Karpas-422 (cell line): ENCODE results near the gene BIN2. TPM values are rescaled to one million over a fixed set of nuclear protein-coding genes. Genes with fewer than 3 reads are reported as not detected.

ENCODE experiments used
- DNase-seq: peaks from one replicate; pipeline ENCODE4 v3.0.0-alpha.2; 2015
- H2AFZ ChIP-seq: fragments of 200-600 bp; sonication (generic); 2 replicates; pipeline ENCODE4 v1.6.1; 2014; ENCODE audit warnings: antibody characterized with exemption, low read length, mixed read lengths
- H3K27ac ChIP-seq: fragments of 200-600 bp; sonication (generic); 2 replicates; pipeline ENCODE4 v1.5.1; 2014; ENCODE audit warnings: mild to moderate bottlenecking, low read length, moderate library complexity
- H3K27me3 ChIP-seq: fragments of 200-600 bp; sonication (generic); 2 replicates; pipeline ENCODE4 v1.6.1; 2014; ENCODE audit warnings: low read length, mixed read lengths
- H3K36me3 ChIP-seq: fragments of 200-600 bp; sonication (generic); 2 replicates; pipeline ENCODE4 v1.6.1; 2014; ENCODE audit warnings: low read length, mixed read lengths; ENCODE audit not compliant: insufficient read depth
- H3K4me1 ChIP-seq: fragments of 200-600 bp; sonication (generic); 2 replicates; pipeline ENCODE4 v1.6.1; 2014; ENCODE audit warnings: mild to moderate bottlenecking, low read length, mixed read lengths
- H3K4me2 ChIP-seq: fragments of 200-600 bp; sonication (generic); 2 replicates; pipeline ENCODE4 v1.6.1; 2014; ENCODE audit warnings: low read length, low read depth, mild to moderate bottlenecking; ENCODE audit not compliant: poor library complexity, severe bottlenecking
- H3K4me3 ChIP-seq: fragments of 200-600 bp; sonication (generic); 2 replicates; pipeline ENCODE4 v1.5.1; 2014; ENCODE audit warnings: mild to moderate bottlenecking, antibody characterized with exemption, low read length, mixed read lengths
- H3K79me2 ChIP-seq: fragments of 200-600 bp; sonication (generic); 2 replicates; pipeline ENCODE4 v1.6.1; 2014; ENCODE audit warnings: mild to moderate bottlenecking, low read length, mixed read lengths
- H3K9ac ChIP-seq: fragments of 200-600 bp; sonication (generic); 2 replicates; pipeline ENCODE4 v1.6.0; 2014; ENCODE audit warnings: low read length
- H3K9me2 ChIP-seq: fragments of 200-600 bp; sonication (generic), shearing (Covaris generic); replicated peaks from 2 replicates; pipeline ENCODE4 v1.6.0; 2014; ENCODE audit warnings: mild to moderate bottlenecking, low read length, moderate library complexity; ENCODE audit not compliant: insufficient read depth
- H3K9me3 ChIP-seq: fragments of 300-700, 200-600 bp; sonication (generic); 2 replicates; pipeline ENCODE4 v1.6.1; 2014; ENCODE audit warnings: low read length, mixed read lengths
- H4K20me1 ChIP-seq: fragments of 200-600 bp; sonication (generic); 2 replicates; pipeline ENCODE4 v1.6.1; 2014; ENCODE audit warnings: mild to moderate bottlenecking, antibody characterized with exemption, low read length, low read depth; ENCODE audit not compliant: insufficient read depth
- total RNA-seq: library from RNA; depleted of rRNA; stranded (reverse); fragments of >200 nt; shearing (Covaris generic); gene quantifications from 2 replicates; pipeline ENCODE4 v1.2.3, GENCODE V29; 2014; ENCODE audit warnings: low replicate concordance

BIN2 gene
- total RNA-seq, 1 experiment from 2014 or later, result 10.0 TPM

DNA sequence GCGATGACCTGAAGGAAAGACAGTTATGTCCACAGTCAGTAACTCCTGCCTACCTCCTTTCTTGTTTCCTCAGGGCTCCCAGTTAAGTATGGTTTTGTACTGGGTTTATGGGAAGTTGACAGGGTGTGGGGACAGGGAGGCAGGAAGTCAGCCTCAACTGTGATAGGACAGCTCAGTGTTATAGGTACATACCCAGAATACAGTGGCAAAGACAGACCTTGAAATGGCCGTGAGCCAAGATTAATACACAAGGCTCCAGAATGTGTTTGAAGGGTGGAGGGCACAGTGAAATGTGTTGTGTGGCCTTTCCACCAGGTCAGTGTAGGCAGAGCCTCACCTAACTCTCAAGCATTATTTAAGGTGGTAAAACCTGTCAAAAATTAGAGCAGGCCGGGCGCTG lies 4.6 kb upstream of the BIN2 start:
- no peaks in the 10 kb centered on the region for H3K9me3 ChIP-seq
- no peak for DNase-seq
- H3K9me2 ChIP-seq, result no peaks in the 10 kb centered on the region
- H3K79me2 ChIP-seq, result no peaks in the 10 kb centered on the region
- H3K9ac ChIP-seq, result no peak overlapping the region
- H3K27ac ChIP-seq, result no peak overlapping the region
- no peak overlapping the region for H3K4me2 ChIP-seq
- H3K4me3 ChIP-seq, result no peak overlapping the region
- no peaks in the 10 kb centered on the region for H3K36me3 ChIP-seq
- peaks cover 26% of the 10 kb centered on the region for H3K4me1 ChIP-seq
- no peaks in the 10 kb centered on the region for H4K20me1 ChIP-seq
- no peak overlapping the region for H2AFZ ChIP-seq
- no peaks in the 10 kb centered on the region for H3K27me3 ChIP-seq

DNA sequence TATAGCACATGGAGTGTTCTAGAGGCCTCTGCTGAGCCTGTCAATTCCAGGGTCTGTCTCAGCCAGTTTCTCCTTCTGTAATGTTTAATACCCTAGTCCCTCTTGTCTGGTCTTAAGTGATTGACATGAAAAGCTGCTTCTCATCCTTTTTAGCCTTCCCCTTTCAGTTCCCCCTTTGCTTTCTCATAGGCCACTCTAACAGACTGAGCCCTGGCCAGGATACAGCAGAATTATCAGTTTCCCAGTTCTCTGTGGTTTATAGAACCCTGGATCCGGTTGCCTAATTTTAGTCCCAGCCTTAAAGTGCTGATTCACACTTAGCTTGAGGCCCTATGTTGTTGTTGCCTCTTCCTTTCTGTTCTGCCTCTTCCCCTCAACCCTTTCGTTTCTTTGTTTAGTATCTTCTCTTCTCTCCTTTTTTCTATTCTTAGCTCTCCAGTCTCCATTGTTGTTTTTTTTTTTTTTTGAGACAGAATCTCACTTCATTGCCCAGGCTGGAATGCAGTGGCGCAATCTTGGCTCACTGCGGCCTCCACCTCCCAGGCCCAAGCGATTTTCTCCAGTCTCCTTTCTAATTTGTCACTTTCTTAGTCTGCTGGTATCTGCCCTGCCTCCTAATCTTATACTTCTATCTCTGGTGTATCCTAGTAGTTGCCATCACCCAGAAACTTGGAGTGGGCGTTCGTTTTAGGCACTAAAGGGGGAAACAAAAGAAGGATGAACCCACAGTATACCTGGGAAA lies 2.9 kb upstream of the BIN2 start:
- Histone ChIP-seq H3K36me3 (no peaks in the 10 kb centered on the region), H3K4me2 (peak overlapping the region; percentile 21), H3K9me3 (no peaks in the 10 kb centered on the region), H3K79me2 (no peaks in the 10 kb centered on the region), H2AFZ (peak overlapping the region; percentile 43; the same call in 1 of the 2 replicates), H4K20me1 (no peaks in the 10 kb centered on the region), H3K27me3 (no peaks in the 10 kb centered on the region), H3K27ac (peak overlapping the region; percentile 22; the same call in 1 of the 2 replicates), H3K9me2 (no peaks in the 10 kb centered on the region), H3K4me1 (peaks cover 36% of the 10 kb centered on the region), H3K9ac (no peak overlapping the region), H3K4me3 (no peak overlapping the region)
- peak; percentile 66 for DNase-seq

DNA sequence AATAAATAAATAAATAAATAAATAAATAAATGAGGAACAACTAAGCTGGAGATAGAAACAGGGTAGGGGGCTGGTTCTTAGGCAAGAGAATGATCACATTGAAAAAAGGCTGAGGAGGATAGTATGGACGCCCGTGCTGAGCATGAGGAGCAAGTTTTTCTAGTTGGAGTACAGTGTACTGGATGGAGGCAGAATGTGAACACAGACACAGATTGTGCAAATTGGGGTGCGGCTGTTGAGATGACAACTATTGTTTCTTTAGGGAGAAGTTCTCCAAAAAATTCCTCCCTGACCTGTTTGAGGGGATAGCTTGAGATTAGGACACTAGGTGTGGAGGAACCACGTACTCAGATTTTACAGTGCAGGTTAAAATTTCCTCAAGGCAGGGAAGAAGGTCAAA lies 979 bp upstream of the BIN2 start:
- H3K9me2 ChIP-seq, result no peaks in the 10 kb centered on the region
- H2AFZ ChIP-seq, result no peak overlapping the region
- no peak for DNase-seq
- no peak overlapping the region for H3K9ac ChIP-seq
- no peaks in the 10 kb centered on the region for H3K79me2 ChIP-seq
- H3K4me1 ChIP-seq, result peaks cover 35% of the 10 kb centered on the region
- H3K9me3 ChIP-seq, result no peaks in the 10 kb centered on the region
- no peak overlapping the region for H3K27ac ChIP-seq
- H3K27me3 ChIP-seq, result no peaks in the 10 kb centered on the region
- H3K4me3 ChIP-seq, result no peak overlapping the region
- no peaks in the 10 kb centered on the region for H3K36me3 ChIP-seq
- H3K4me2 ChIP-seq, result no peak overlapping the region
- H4K20me1 ChIP-seq, result no peaks in the 10 kb centered on the region

DNA sequence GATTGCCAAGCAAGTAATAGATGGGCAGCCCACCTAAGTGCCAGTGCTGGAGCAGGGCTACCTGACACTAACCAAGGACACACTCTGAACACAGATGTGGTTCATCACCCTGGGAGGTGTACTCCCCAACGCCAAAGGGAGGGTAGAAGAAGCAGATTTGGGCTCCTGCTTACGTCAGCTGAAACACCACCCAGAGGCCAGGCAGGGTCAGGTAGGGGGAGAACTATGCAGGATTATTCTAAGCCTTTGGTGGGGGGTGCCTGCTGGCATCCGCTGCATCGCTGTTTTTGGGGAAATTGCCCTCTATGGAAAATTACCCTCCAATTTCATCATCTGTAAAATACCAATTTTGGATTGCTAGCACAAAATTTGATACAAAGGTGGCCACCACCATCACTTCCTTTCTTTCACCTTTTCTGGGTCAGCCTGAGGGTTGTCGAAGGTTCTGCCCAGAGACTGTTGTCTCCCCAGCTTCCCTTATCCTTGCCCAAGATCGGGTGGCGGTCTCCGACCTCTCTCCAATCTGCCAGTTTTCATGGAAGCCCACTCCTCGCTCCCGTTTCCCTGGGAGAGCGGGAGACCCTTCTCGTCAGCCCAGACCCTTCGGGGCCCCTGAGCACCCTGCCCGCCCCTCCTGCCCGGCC lies 535 bp downstream of the BIN2 start:
- Histone ChIP-seq H3K9me2 (no peaks in the 10 kb centered on the region), H3K27ac (no peak overlapping the region), H3K4me3 (peak overlapping the region; percentile 72), H3K9ac (peak overlapping the region; percentile 75), H3K4me1 (peaks cover 35% of the 10 kb centered on the region), H3K36me3 (no peaks in the 10 kb centered on the region), H3K4me2 (peak overlapping the region; percentile 95), H2AFZ (peak overlapping the region; percentile 88), H3K9me3 (no peaks in the 10 kb centered on the region), H4K20me1 (no peaks in the 10 kb centered on the region), H3K79me2 (no peaks in the 10 kb centered on the region), H3K27me3 (no peaks in the 10 kb centered on the region)
- DNase-seq, result no peak

DNA sequence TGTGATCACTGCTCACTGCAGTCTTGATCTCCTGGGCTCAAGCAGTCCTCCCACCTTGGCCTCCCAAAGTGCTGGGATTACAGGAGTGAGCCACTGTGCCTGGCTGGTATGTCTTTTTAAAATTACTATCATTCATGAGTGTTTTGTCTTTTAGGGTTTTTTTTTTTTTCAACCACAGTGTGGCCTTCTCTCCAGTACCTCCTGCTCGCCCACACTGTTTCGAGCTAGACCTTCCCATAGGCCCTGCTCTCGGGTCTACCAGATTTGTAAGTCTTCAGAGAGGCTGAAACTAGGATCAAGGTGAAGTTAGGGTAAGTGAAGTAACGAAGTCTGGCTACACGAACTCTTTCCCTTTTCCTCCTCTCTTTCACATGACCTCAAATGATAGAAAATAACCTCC lies 1.5 kb downstream of the BIN2 start:
- Histone ChIP-seq H3K4me3 (no peak overlapping the region; the same call in 1 of the 2 replicates), H3K4me2 (no peak overlapping the region), H3K9me2 (no peaks in the 10 kb centered on the region), H3K79me2 (no peaks in the 10 kb centered on the region), H3K9ac (no peak overlapping the region), H2AFZ (no peak overlapping the region), H3K9me3 (no peaks in the 10 kb centered on the region), H3K4me1 (peaks cover 35% of the 10 kb centered on the region), H3K27me3 (no peaks in the 10 kb centered on the region), H3K36me3 (no peaks in the 10 kb centered on the region), H4K20me1 (no peaks in the 10 kb centered on the region), H3K27ac (no peak overlapping the region)
- no peak for DNase-seq

DNA sequence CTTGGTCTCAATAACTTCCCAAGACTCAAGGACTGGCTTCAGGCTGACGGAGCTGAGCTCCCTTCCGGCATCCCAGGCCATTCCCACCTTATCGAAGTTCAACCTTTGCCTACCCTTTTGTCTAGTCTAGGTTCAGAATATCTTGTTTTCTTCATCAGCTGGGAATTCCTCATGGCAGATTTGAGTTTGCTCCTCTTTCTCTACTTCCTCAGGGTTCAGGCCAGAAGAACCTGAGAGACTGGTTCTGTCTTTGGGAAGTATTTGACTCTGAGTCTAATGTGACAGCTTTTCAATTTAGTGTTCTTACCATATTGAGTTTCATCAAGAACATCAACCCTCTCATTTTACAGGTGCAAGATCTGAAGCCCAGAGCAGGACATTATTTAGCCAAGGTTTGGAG lies 2.1 kb downstream of the BIN2 start:
- Histone ChIP-seq H3K27ac (no peak overlapping the region), H3K9me2 (no peaks in the 10 kb centered on the region), H3K36me3 (no peaks in the 10 kb centered on the region), H3K9me3 (no peaks in the 10 kb centered on the region), H3K4me1 (peaks cover 31% of the 10 kb centered on the region), H3K27me3 (no peaks in the 10 kb centered on the region), H3K4me3 (no peak overlapping the region), H4K20me1 (no peaks in the 10 kb centered on the region), H3K79me2 (no peaks in the 10 kb centered on the region), H3K4me2 (no peak overlapping the region), H3K9ac (no peak overlapping the region), H2AFZ (no peak overlapping the region)
- no peak for DNase-seq

DNA sequence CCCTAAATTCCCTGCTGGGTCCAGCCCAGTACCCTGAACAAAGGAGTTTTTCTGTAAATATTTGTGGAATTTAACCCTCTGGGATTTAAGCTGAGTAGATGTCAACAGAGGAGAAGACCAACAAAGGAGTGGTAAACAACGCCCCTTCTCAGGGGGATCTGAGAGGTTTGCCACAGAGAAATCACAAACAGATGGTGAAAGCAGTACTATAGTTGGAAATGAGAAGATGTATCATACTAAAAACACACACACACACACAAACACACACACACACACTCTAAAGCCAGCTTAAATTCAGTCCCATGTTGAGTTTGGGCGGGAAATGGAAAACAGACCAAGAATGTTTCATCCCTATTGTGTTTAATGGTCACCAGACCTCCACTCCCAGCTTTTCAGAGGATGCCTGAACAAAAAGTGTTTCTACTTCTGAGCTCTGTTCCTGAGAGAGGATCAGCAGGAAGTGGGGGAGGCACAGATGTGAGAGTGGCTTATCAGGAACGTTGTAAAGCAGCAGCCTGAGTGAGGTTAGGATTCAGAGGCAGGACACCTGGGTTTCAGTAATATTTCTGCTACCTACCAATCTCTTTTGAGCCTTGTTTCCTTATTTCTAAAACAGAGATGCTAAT lies 3.2 kb downstream of the BIN2 start:
- no peaks in the 10 kb centered on the region for H3K36me3 ChIP-seq

DNA sequence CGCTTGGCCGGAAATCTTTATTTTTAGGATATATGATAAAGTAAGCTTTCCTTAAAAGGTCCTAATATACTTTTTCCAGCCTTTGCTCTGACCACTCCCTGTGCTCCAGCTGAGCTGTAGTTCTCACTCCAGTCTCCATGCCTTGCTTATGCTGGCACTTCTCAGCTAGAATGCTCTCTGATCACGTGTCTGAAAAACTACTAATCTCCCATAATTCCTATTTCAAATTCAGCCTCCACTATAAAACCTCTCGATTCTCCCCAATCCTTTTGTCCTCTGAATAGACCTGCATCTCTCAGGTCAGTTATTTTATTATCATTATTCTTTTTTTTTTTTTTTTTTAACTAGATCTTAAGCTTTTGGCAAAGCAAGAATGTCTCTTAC lies 3.7 kb downstream of the BIN2 start:
- H3K9me3 ChIP-seq, result no peaks in the 10 kb centered on the region
- no peaks in the 10 kb centered on the region for H3K27me3 ChIP-seq
- H2AFZ ChIP-seq, result no peak overlapping the region
- no peak overlapping the region for H3K27ac ChIP-seq
- H4K20me1 ChIP-seq, result no peaks in the 10 kb centered on the region
- no peak overlapping the region for H3K9ac ChIP-seq
- H3K4me2 ChIP-seq, result no peak overlapping the region
- H3K9me2 ChIP-seq, result no peaks in the 10 kb centered on the region
- no peak overlapping the region for H3K4me3 ChIP-seq
- H3K79me2 ChIP-seq, result no peaks in the 10 kb centered on the region
- DNase-seq, result no peak
- H3K4me1 ChIP-seq, result peaks cover 22% of the 10 kb centered on the region
- H3K36me3 ChIP-seq, result no peaks in the 10 kb centered on the region

More for the DNA sequence above, 3.2 kb downstream of the BIN2 start:
- Histone ChIP-seq H3K79me2 (no peaks in the 10 kb centered on the region), H3K4me2 (no peak overlapping the region), H3K9me3 (no peaks in the 10 kb centered on the region), H3K27me3 (no peaks in the 10 kb centered on the region), H4K20me1 (no peaks in the 10 kb centered on the region), H3K9me2 (no peaks in the 10 kb centered on the region), H3K27ac (no peak overlapping the region), H2AFZ (no peak overlapping the region), H3K4me3 (no peak overlapping the region), H3K4me1 (peaks cover 22% of the 10 kb centered on the region), H3K9ac (no peak overlapping the region)
- no peak for DNase-seq
